Measurements from ENCODE around the gene CNTN2.

The CNTN2 gene

GRCh38 chr1:205002705-205003104, 40.3 kb upstream of the CNTN2 start:
- peaks cover 3% of the 10 kb centered on the region for H3K27me3 ChIP-seq (replicated peaks)
- no peak overlapping the region for H3K4me3 ChIP-seq (ENCODE audit: low read depth, low read length)
- no peak overlapping the region for H3K27ac ChIP-seq
- no peak for DNase-seq
- in situ Hi-C loops (cut with HindIII; ENCODE audit: low pct_ligation_motif_present, low sequenced_read_pairs) = no loop called here
- TF ChIP-seq CTCF (IDR thresholded peaks at IDR 0.05; ENCODE audit: low read depth, low read length, missing control alignments) = no peak
- no peaks in the 10 kb centered on the region for H3K36me3 ChIP-seq (replicated peaks)

- no peak overlapping the region for H3K27ac ChIP-seq
- H3K27me3 ChIP-seq (replicated peaks) = peaks cover 3% of the 10 kb centered on the region
- TF ChIP-seq CTCF (IDR thresholded peaks at IDR 0.05; ENCODE audit: low read depth, low read length, missing control alignments) = no peak
- no peaks in the 10 kb centered on the region for H3K36me3 ChIP-seq (replicated peaks)
- no peak for DNase-seq
- H3K4me3 ChIP-seq (ENCODE audit: low read depth, low read length) = no peak overlapping the region
- in situ Hi-C loops (cut with HindIII; ENCODE audit: low pct_ligation_motif_present, low sequenced_read_pairs) = no loop called here
Observed at GRCh38 chr1:205003358-205004131, 39.5 kb upstream of the CNTN2 start.

GRCh38 chr1:205004351-205004750, 38.7 kb upstream of the CNTN2 start:
- peaks cover 3% of the 10 kb centered on the region for H3K27me3 ChIP-seq (replicated peaks)
- no peak overlapping the region for H3K27ac ChIP-seq
- TF ChIP-seq CTCF (IDR thresholded peaks at IDR 0.05; ENCODE audit: low read depth, low read length, missing control alignments) = no peak
- no peaks in the 10 kb centered on the region for H3K36me3 ChIP-seq (replicated peaks)
- no peak overlapping the region for H3K4me3 ChIP-seq (ENCODE audit: low read depth, low read length)
- in situ Hi-C loops (cut with HindIII; ENCODE audit: low pct_ligation_motif_present, low sequenced_read_pairs) = no loop called here
- no peak for DNase-seq

GRCh38 chr1:205008896-205009295, 34.1 kb upstream of the CNTN2 start:
- Histone ChIP-seq H3K4me3 (ENCODE audit: low read depth, low read length) (no peak overlapping the region), H3K27me3 (replicated peaks) (peaks cover 5% of the 10 kb centered on the region), H3K36me3 (replicated peaks) (no peaks in the 10 kb centered on the region), H3K27ac (no peak overlapping the region)
- no peak for DNase-seq
- no peak for TF ChIP-seq CTCF (IDR thresholded peaks at IDR 0.05; ENCODE audit: low read depth, low read length, missing control alignments)
- in situ Hi-C loops (cut with HindIII; ENCODE audit: low pct_ligation_motif_present, low sequenced_read_pairs) = no loop called here

- Histone ChIP-seq H3K27ac (no peak overlapping the region), H3K36me3 (replicated peaks) (no peaks in the 10 kb centered on the region), H3K27me3 (replicated peaks) (peaks cover 5% of the 10 kb centered on the region), H3K4me3 (ENCODE audit: low read depth, low read length) (no peak overlapping the region)
- DNase-seq = no peak
- no peak for TF ChIP-seq CTCF (IDR thresholded peaks at IDR 0.05; ENCODE audit: low read depth, low read length, missing control alignments)
- in situ Hi-C loops (cut with HindIII; ENCODE audit: low pct_ligation_motif_present, low sequenced_read_pairs) = no loop called here
Observed at GRCh38 chr1:205009670-205010069, 33.3 kb upstream of the CNTN2 start.
